ENCODE data around the gene DIS3L. TPM values are rescaled to one million over a fixed set of nuclear protein-coding genes. Genes with fewer than 3 reads are reported as not detected.
"Not testable (repeated sequence)": the region's sequence is repeated elsewhere in the genome, so short reads cannot be mapped to it uniquely, and the experiment has no call there.

Gene DIS3L
- 7.7 and 12.4 TPM in 2 replicates for total RNA-seq

GRCh38 chr15:66293419-66294156, at the start of gene DIS3L:
DIS3L (plus strand) TSS chr15:66293568; CDS start chr15:66293597, 29 bp downstream.
- no peak for TF ChIP-seq CTCF (IDR thresholded peaks at IDR 0.05; ENCODE audit: insufficient read depth, low read length, poor library complexity, severe bottlenecking)
- Histone ChIP-seq H3K27me3 (ENCODE audit: control insufficient read depth, insufficient read depth, low read length) (no peaks in the 10 kb centered on the region), H3K36me3 (ENCODE audit: control insufficient read depth, insufficient read depth, low read length) (no peaks in the 10 kb centered on the region), H3K4me3 (ENCODE audit: low read depth, low read length) (peak within 1 kb of the TSS; percentile 44)
- DNase-seq (ENCODE audit: low read depth): no peak

DNA sequence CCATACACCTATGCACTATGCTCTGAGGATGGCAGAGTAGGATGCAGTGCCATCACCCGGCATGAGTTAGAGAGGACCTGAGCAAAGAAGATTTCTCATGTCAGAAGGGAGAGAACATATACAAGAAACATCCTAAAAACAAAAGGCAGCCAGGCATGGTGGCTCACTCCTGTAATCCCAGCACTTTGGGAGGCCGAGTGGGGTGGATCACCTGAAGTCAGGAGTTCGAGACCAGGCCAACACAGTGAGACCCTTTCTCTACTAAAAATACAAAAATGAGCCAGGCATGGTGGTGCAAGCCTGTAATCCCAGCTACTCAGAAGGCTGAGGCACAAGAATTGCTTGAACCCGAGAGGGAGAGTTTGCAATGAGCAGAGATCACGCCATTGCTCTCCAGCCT, 47.5 kb upstream of the DIS3L start:
- not testable (repeated sequence) for H3K36me3 ChIP-seq (ENCODE audit: control insufficient read depth, insufficient read depth, low read length); H3K4me3 ChIP-seq (ENCODE audit: low read depth, low read length); H3K27me3 ChIP-seq (ENCODE audit: control insufficient read depth, insufficient read depth, low read length); DNase-seq (ENCODE audit: low read depth)

GRCh38 chr15:66246937-66247336, 46.4 kb upstream of the DIS3L start:
- H3K27me3 ChIP-seq (ENCODE audit: control insufficient read depth, insufficient read depth, low read length): peaks cover 20% of the 10 kb centered on the region
- no peak for DNase-seq (ENCODE audit: low read depth)
- no peak overlapping the region for H3K4me3 ChIP-seq (ENCODE audit: low read depth, low read length)
- H3K36me3 ChIP-seq (ENCODE audit: control insufficient read depth, insufficient read depth, low read length): no peaks in the 10 kb centered on the region
- TF ChIP-seq CTCF (IDR thresholded peaks at IDR 0.05; ENCODE audit: insufficient read depth, low read length, poor library complexity, severe bottlenecking): no peak

GRCh38 chr15:66249605-66250174, 43.7 kb upstream of the DIS3L start:
- Histone ChIP-seq H3K27me3 (ENCODE audit: control insufficient read depth, insufficient read depth, low read length) (peaks cover 44% of the 10 kb centered on the region), H3K4me3 (ENCODE audit: low read depth, low read length) (no peak overlapping the region), H3K36me3 (ENCODE audit: control insufficient read depth, insufficient read depth, low read length) (no peaks in the 10 kb centered on the region)
- no peak for TF ChIP-seq CTCF (IDR thresholded peaks at IDR 0.05; ENCODE audit: insufficient read depth, low read length, poor library complexity, severe bottlenecking)
- no peak for DNase-seq (ENCODE audit: low read depth)

DNA sequence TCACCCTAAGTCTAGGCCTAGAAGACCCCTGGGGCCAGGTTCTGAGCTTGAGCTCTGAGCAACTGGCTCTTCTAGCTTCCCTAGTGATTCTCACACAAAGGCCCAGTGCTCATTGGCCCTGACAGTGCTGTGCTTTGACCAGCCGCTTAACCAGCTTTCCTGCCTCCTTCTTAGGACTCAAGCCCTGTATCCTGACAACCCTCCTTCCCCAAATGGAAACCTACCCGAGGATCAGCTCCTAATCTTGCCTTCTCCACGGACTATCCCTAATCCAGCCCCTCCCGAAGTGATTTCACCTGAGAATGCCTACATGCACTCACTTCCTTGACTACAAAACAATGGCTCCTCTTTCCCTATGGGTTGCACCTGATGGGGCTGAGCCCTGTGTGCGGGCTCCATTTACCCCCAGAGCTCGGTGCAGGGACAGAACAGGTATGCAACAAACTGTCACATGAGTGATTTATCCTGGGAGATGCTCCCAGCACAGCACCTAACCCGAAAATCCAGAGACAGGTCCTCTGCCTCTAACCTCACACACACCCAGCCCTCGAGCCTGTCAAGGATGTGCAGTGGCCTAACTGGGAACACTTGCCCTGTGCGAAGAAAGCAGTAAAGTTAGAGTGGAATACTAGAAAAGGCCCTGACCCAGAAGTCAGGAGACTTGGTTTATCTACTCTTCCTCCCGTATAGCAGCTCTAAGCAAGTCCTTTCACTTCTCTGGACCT, 42.1 kb upstream of the DIS3L start:
- no peak for TF ChIP-seq CTCF (IDR thresholded peaks at IDR 0.05; ENCODE audit: insufficient read depth, low read length, poor library complexity, severe bottlenecking)
- peaks cover 57% of the 10 kb centered on the region for H3K27me3 ChIP-seq (ENCODE audit: control insufficient read depth, insufficient read depth, low read length)
- H3K36me3 ChIP-seq (ENCODE audit: control insufficient read depth, insufficient read depth, low read length): no peaks in the 10 kb centered on the region
- no peak for DNase-seq (ENCODE audit: low read depth)
- no peak overlapping the region for H3K4me3 ChIP-seq (ENCODE audit: low read depth, low read length)

All from kidney epithelial cell (primary cell).